ENCODE data around the gene FCRL2.

GRCh38 chr1:157723157-157723556 lies 53.8 kb downstream of the FCRL2 start:
- TF ChIP-seq POLR2AphosphoS5 (IDR thresholded peaks at IDR 0.05; ENCODE audit: low read depth, low read length) = no peak
- no peak for TF ChIP-seq TAF1 (IDR thresholded peaks at IDR 0.05; ENCODE audit: borderline replicate concordance, insufficient read depth, low read length)
- no peak for TF ChIP-seq REST (IDR thresholded peaks at IDR 0.05; ENCODE audit: insufficient read depth in 1 of 2, low read depth in 2 of 2, low read length in 2 of 2)
